Immature natural killer cell (primary cell): Measurements from ENCODE around the gene RRP1B. TPM values are rescaled to one million over a fixed set of nuclear protein-coding genes. Genes with fewer than 3 reads are reported as not detected.
"Not testable (repeated sequence)": the region's sequence is repeated elsewhere in the genome, so short reads cannot be mapped to it uniquely, and the experiment has no call there.

Source experiments
- DNase-seq, 3 donors: peaks; one replicate each; pipeline ENCODE4 v3.0.0; 2022; ENCODE audit warnings: mixed read lengths in 1 of 3
- H3K27ac Mint-ChIP-seq, 6 donors: one replicate each; pipeline ENCODE4 v1.8.0; 2020; ENCODE audit warnings: mixed read lengths in 6 of 6, mild to moderate bottlenecking in 5 of 6, inconsistent platforms in 4 of 6, moderate library complexity in 3 of 6
- H3K27me3 Mint-ChIP-seq, 3 donors: one replicate each; pipeline ENCODE4 v1.8.0; 2020 to 2021; ENCODE audit warnings: low read depth in 3 of 3, mild to moderate bottlenecking in 3 of 3, mixed read lengths in 3 of 3, moderate library complexity in 3 of 3, inconsistent platforms in 1 of 3
- H3K36me3 Mint-ChIP-seq, 3 donors: one replicate each; pipeline ENCODE4 v1.8.0; 2020; ENCODE audit warnings: mixed read lengths in 3 of 3, inconsistent platforms in 2 of 3, mild to moderate bottlenecking in 2 of 3
- H3K4me1 Mint-ChIP-seq, 2 donors: one replicate each; pipeline ENCODE4 v1.8.0; 2020; ENCODE audit warnings: inconsistent platforms in 2 of 2, mild to moderate bottlenecking in 2 of 2, mixed read lengths in 2 of 2, moderate library complexity in 1 of 2
- H3K4me3 Mint-ChIP-seq, 5 donors: one replicate each; pipeline ENCODE4 v1.8.0; 2020; ENCODE audit warnings: mild to moderate bottlenecking in 5 of 5, mixed read lengths in 5 of 5, inconsistent platforms in 3 of 5, moderate library complexity in 3 of 5
- H3K9me3 Mint-ChIP-seq, 6 donors: one replicate each; pipeline ENCODE4 v1.8.0; 2020; ENCODE audit warnings: mild to moderate bottlenecking in 6 of 6, mixed read lengths in 6 of 6, inconsistent platforms in 4 of 6, moderate library complexity in 3 of 6
- polyA plus RNA-seq, 3 donors: library from polyadenylated mRNA; unstranded; fragments of 300-500 nt; fragmentation: Illumina TruSeq; gene quantifications; one replicate each; pipeline ENCODE4 v1.2.3, GENCODE V29; 2021

RRP1B gene
- polyA plus RNA-seq, 3 donors from 2014 or later: 4.9 to 31.0 (median 10.2) TPM

GRCh38 chr21:43690346-43690745 lies 31.0 kb downstream of the RRP1B start:
- Mint-ChIP-seq H3K4me1 (no peaks in the 10 kb centered on the region), H3K9me3 (no peaks in the 10 kb centered on the region), H3K27ac (peak overlapping the region in 1 of 6 donors; percentile 45), H3K27me3 (peaks cover 0 to 2% (median 2%) of the 10 kb centered on the region in 3 donors), H3K4me3 (no peak overlapping the region), H3K36me3 (peaks cover 27 to 46% (median 27%) of the 10 kb centered on the region in 3 donors)
- no peak for DNase-seq

- no peaks in the 10 kb centered on the region for H3K4me1 Mint-ChIP-seq
- H3K27ac Mint-ChIP-seq: peak overlapping the region in 1 of 6 donors; percentile 45
- no peaks in the 10 kb centered on the region for H3K9me3 Mint-ChIP-seq
- H3K4me3 Mint-ChIP-seq: no peak overlapping the region
- no peak for DNase-seq
- H3K36me3 Mint-ChIP-seq: peaks cover 24 to 38% (median 26%) of the 10 kb centered on the region in 3 donors
- peaks cover 0 to 2% (median 2%) of the 10 kb centered on the region in 3 donors for H3K27me3 Mint-ChIP-seq
Measured at GRCh38 chr21:43691086-43691795, 31.9 kb downstream of the RRP1B start.

- DNase-seq: no peak
- peaks cover 19 to 32% (median 21%) of the 10 kb centered on the region in 3 donors for H3K36me3 Mint-ChIP-seq
- no peaks in the 10 kb centered on the region for H3K4me1 Mint-ChIP-seq
- no peaks in the 10 kb centered on the region for H3K9me3 Mint-ChIP-seq
- peaks cover 0 to 3% (median 2%) of the 10 kb centered on the region in 3 donors for H3K27me3 Mint-ChIP-seq
- no peak overlapping the region for H3K4me3 Mint-ChIP-seq
- no peak overlapping the region for H3K27ac Mint-ChIP-seq
Measured at GRCh38 chr21:43691801-43692200, 32.4 kb downstream of the RRP1B start.

GRCh38 chr21:43692949-43693348 lies 33.6 kb downstream of the RRP1B start:
- Mint-ChIP-seq H3K4me1 (no peaks in the 10 kb centered on the region), H3K36me3 (peaks cover 16 to 27% (median 18%) of the 10 kb centered on the region in 3 donors), H3K27me3 (peaks cover 0 to 4% (median 2%) of the 10 kb centered on the region in 3 donors), H3K4me3 (no peak overlapping the region), H3K9me3 (no peaks in the 10 kb centered on the region), H3K27ac (no peak overlapping the region)
- no peak for DNase-seq

- Mint-ChIP-seq H3K4me3 (no peak overlapping the region), H3K4me1 (no peaks in the 10 kb centered on the region), H3K27me3 (peaks cover 0 to 4% (median 3%) of the 10 kb centered on the region in 3 donors), H3K9me3 (no peaks in the 10 kb centered on the region), H3K27ac (no peak overlapping the region), H3K36me3 (peaks cover 16 to 23% (median 18%) of the 10 kb centered on the region in 3 donors)
- no peak for DNase-seq
Measured at GRCh38 chr21:43693981-43694380, 34.6 kb downstream of the RRP1B start.

GRCh38 chr21:43694437-43695079 lies 35.2 kb downstream of the RRP1B start:
- Mint-ChIP-seq H3K27me3 (peaks cover 0 to 5% (median 4%) of the 10 kb centered on the region in 3 donors), H3K4me1 (no peaks in the 10 kb centered on the region), H3K4me3 (no peak overlapping the region), H3K9me3 (no peaks in the 10 kb centered on the region), H3K27ac (no peak overlapping the region), H3K36me3 (peaks cover 16 to 23% (median 18%) of the 10 kb centered on the region in 3 donors)
- DNase-seq: no peak

- peaks cover 0 to 5% (median 4%) of the 10 kb centered on the region in 3 donors for H3K27me3 Mint-ChIP-seq
- H3K36me3 Mint-ChIP-seq: peaks cover 13 to 17% (median 16%) of the 10 kb centered on the region in 3 donors
- H3K4me1 Mint-ChIP-seq: peaks cover 3 to 4% of the 10 kb centered on the region in 2 donors
- H3K4me3 Mint-ChIP-seq: no peak overlapping the region
- no peak overlapping the region for H3K27ac Mint-ChIP-seq
- no peaks in the 10 kb centered on the region for H3K9me3 Mint-ChIP-seq
- no peak for DNase-seq
Measured at GRCh38 chr21:43696214-43696613, 36.9 kb downstream of the RRP1B start.

DNA sequence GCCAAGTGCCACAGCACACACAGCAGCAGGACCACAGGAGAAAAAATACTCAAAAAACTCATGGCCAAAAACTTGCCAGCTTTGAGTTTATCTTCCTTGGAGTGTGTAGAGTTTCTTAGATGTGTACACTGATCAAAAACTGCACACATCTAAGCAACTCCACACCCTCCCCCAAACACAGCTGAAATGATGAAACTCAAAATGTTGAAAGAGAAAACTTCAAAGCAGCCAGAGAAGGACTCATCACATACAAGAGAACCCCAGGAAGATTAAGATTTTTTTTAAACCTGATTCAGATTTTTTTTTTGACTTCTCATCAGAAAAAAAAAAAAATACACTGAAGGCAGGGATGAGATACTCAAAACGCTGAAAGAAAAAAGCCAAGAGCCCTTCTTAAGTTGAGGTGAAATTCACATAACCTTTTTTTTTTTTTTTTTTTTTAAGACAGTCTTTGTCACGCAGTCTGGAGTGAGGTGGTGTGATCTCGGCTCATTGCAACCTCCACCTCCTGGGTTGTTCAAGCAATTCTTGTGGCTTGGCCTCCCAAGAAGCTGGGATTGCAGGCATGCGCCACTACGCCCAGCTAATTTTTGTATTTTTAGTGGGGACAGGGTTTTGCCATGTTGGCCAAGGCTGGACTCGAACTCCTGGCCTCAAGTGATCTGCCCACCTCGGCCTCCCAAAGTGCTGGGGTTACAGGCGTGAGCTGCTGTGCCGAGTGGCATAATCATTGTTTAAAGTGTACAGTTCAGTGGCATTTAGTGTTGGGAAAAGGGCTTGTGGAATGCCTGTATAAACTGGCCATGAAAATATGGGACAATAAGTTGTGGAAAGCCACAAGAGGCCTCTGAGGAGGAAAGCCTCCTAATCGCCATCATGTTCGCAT lies 38.6 kb downstream of the RRP1B start:
- H3K27me3 Mint-ChIP-seq: peaks cover 1 to 4% (median 3%) of the 10 kb centered on the region in 3 donors
- no peak for DNase-seq
- H3K27ac Mint-ChIP-seq: peak overlapping the region in 1 of 6 donors; percentile 71
- no peaks in the 10 kb centered on the region for H3K9me3 Mint-ChIP-seq
- no peak overlapping the region for H3K4me3 Mint-ChIP-seq
- peaks cover 9 to 12% of the 10 kb centered on the region in 2 donors for H3K4me1 Mint-ChIP-seq
- peaks cover 9 to 16% (median 13%) of the 10 kb centered on the region in 3 donors for H3K36me3 Mint-ChIP-seq

DNA sequence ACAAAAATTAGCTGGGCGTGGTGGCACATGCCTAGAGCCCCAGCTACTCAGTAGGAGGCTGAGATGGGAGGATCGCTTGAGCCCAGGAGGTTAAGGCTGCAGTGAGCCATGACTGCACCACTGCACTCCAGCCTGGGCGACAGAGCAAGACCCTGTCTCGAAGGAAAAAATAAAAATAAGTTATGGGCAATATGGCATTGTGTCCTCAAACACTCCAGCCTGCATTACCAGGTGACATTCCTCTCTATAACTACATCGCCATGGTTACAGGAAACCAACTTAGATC lies 40.1 kb downstream of the RRP1B start:
- H3K36me3 Mint-ChIP-seq: peaks cover 5 to 10% (median 6%) of the 10 kb centered on the region in 3 donors
- DNase-seq, H3K27ac Mint-ChIP-seq, H3K9me3 Mint-ChIP-seq, H3K4me3 Mint-ChIP-seq, H3K27me3 Mint-ChIP-seq: not testable (repeated sequence)
- H3K4me1 Mint-ChIP-seq: peaks cover 16 to 19% of the 10 kb centered on the region in 2 donors

DNA sequence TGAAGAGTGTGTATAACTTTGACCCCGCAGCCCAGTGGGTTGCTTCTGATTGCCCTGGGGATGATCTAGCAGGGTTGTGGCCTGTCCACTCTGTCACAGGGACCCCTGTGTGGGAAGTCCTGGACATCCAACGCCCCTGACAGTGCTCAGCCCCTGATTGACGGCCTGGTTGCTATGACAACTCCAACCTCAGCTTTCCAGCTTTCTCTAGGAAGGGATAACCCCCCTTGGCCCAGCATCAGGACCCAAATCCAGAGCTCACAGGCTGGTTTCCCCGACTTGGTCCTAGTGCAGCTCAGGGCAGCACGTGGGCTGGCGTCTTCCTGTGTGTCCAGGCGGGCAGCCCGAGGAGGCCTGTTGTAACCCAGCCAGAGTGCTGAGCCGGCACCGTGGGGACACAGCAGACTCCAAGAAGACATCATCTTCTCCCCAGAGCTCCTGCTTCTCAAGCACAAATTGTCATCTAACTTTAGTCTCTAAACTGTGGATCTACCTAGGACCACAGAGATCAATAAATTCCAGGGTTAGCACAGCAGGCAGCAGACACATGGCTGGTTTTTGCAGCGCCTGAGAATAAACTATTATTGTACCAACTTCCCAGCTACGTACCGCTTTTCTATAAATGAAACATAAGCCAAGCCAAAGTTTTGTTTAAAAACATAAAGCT lies 40.7 kb downstream of the RRP1B start:
- no peak overlapping the region for H3K4me3 Mint-ChIP-seq
- no peak for DNase-seq
- no peaks in the 10 kb centered on the region for H3K9me3 Mint-ChIP-seq
- H3K36me3 Mint-ChIP-seq: peaks cover 3 to 6% (median 5%) of the 10 kb centered on the region in 3 donors
- peaks cover 16 to 19% of the 10 kb centered on the region in 2 donors for H3K4me1 Mint-ChIP-seq
- H3K27ac Mint-ChIP-seq: no peak overlapping the region
- peaks cover 3 to 4% (median 3%) of the 10 kb centered on the region in 3 donors for H3K27me3 Mint-ChIP-seq

- H3K36me3 Mint-ChIP-seq: peaks cover 0 to 5% (median 2%) of the 10 kb centered on the region in 3 donors
- no peaks in the 10 kb centered on the region for H3K9me3 Mint-ChIP-seq
- peak overlapping the region; percentile 72 to 87 (median 85) for H3K4me3 Mint-ChIP-seq
- peaks cover 16 to 19% of the 10 kb centered on the region in 2 donors for H3K4me1 Mint-ChIP-seq
- H3K27me3 Mint-ChIP-seq: peaks cover 2 to 3% (median 3%) of the 10 kb centered on the region in 3 donors
- peak overlapping the region in 1 of 6 donors; percentile 81 for H3K27ac Mint-ChIP-seq
- DNase-seq: no peak
Measured at GRCh38 chr21:43701936-43702784, 42.8 kb downstream of the RRP1B start.

DNA sequence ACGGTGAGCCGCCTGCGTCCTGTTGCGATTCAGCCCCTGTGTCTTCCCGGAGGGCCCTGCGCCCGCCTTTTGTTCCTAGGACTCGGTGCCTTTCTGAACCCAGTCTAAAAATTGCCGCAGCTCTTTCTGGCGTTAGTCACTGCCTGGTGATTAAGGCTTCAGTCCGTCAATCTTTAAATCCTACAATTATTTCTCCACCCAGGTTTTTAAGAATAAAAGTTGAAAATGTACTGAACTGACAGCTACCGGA lies 43.4 kb downstream of the RRP1B start:
- H3K27me3 Mint-ChIP-seq: peaks cover 2 to 3% (median 3%) of the 10 kb centered on the region in 3 donors
- H3K36me3 Mint-ChIP-seq: peaks cover 0 to 1% (median 1%) of the 10 kb centered on the region in 3 donors
- no peaks in the 10 kb centered on the region for H3K9me3 Mint-ChIP-seq
- H3K4me1 Mint-ChIP-seq: peaks cover 16 to 19% of the 10 kb centered on the region in 2 donors
- peak overlapping the region; percentile 72 to 87 (median 85) for H3K4me3 Mint-ChIP-seq
- no peak for DNase-seq
- peak overlapping the region in 4 of 6 donors; percentile 57 to 81 (median 70) for H3K27ac Mint-ChIP-seq
